GM18505 (cell line): ENCODE results near the gene ACSF2.

Experiments used
- ATAC-seq: cut with Tn5 transposase; IDR thresholded peaks from one replicate; pipeline ENCODE4 v1.9.1; 2021; ENCODE audit not compliant: unreplicated experiment
- POLR2A ChIP-seq: IDR thresholded peaks from 4 replicates; pipeline ENCODE4 v1.6.1; 2011; ENCODE audit warnings: borderline replicate concordance; ENCODE audit not compliant: insufficient read depth, insufficient read length; ENCODE audit errors: extremely low read depth

ACSF2 gene

GRCh38 chr17:50519141-50519834 is 93.3 kb downstream of the ACSF2 start:
- ATAC-seq, result no peak
- TF ChIP-seq POLR2A, result no peak

GRCh38 chr17:50520483-50520882 is 94.5 kb downstream of the ACSF2 start:
- ATAC-seq, result no peak
- TF ChIP-seq POLR2A, result no peak

- no peak for ATAC-seq
- TF ChIP-seq POLR2A, result no peak
These were observed 95.5 kb downstream of the ACSF2 start for GRCh38 chr17:50521514-50521913.

DNA sequence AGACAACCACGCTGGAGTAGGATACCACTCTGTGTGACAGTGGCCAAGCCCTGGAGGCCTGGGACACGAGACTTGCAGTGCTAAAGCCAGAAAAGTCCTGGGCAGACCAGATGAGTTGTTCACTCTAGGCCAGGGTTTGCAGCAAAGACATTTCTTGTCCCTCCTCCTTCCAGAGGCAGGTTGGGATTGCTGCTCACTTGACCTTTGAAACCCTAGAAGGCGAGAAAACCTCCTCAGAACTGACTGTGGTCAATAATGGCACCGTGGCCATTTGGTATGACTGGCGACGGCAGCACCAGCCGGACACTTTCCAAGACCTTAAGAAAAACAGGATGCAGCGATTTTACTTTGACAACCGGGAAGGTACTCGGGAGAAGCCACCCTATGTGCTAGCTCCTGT is 96.7 kb downstream of the ACSF2 start:
- ATAC-seq, result no peak
- no peak for TF ChIP-seq POLR2A

DNA sequence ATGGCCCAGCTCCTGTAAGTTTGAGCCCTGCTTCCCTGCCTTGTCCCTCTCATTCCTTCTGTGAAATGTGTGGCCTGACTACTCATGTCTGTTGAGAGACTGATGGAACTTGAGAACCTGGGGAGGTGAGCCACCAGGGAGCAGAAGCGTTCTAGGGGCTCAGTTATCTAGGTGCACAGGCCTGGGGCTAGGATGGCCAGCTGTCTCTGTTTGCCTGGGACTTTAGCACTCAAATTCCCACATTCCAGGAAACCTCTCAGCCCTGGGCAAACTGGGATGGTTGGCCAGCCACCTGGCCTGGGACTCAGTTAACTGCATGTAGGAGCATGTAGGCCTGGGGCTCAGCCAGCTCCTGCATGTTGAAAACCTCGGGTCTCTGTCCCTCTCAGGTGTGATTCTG is 97.2 kb downstream of the ACSF2 start:
- no peak for TF ChIP-seq POLR2A

More for the DNA sequence above, 97.2 kb downstream of the ACSF2 start:
- ATAC-seq, result no peak
